Midbrain (tissue), 1 donor: ENCODE measurements around the gene TTN.

ENCODE experiments used
- DNase-seq: peaks from one replicate; lab custom pipeline; 2025; lab: John Stamatoyannopoulos, UW

Gene TTN

GRCh38 chr2:178807227-178808008 lies at the start of gene TTN:
Gene TTN, minus strand, starts transcription at chr2:178807423. Its CDS starts 2,781 bp downstream, at chr2:178804642.
- DNase-seq: no peak

GRCh38 chr2:178855151-178855550 lies 47.9 kb upstream of the TTN start:
- DNase-seq: no peak

GRCh38 chr2:178848335-178848734 lies 41.1 kb upstream of the TTN start:
- no peak for DNase-seq

GRCh38 chr2:178846458-178846802 lies 39.2 kb upstream of the TTN start:
- DNase-seq: no peak

GRCh38 chr2:178845566-178846457 lies 38.6 kb upstream of the TTN start:
- DNase-seq: no peak

GRCh38 chr2:178844701-178845100 lies 37.5 kb upstream of the TTN start:
- DNase-seq: no peak

GRCh38 chr2:178844269-178844668 lies 37.0 kb upstream of the TTN start:
- no peak for DNase-seq

GRCh38 chr2:178843697-178844096 lies 36.5 kb upstream of the TTN start:
- DNase-seq: no peak

GRCh38 chr2:178836807-178837206 lies 29.6 kb upstream of the TTN start:
- no peak for DNase-seq

GRCh38 chr2:178834086-178834485 lies 26.9 kb upstream of the TTN start:
- DNase-seq: no peak

- no peak for DNase-seq
These were observed 26.2 kb upstream of the TTN start for GRCh38 chr2:178833382-178833781.

GRCh38 chr2:178830451-178830850 lies 23.2 kb upstream of the TTN start:
- DNase-seq: no peak

- no peak for DNase-seq
These were observed 22.8 kb upstream of the TTN start for GRCh38 chr2:178829981-178830380.

GRCh38 chr2:178829299-178829960 lies 22.2 kb upstream of the TTN start:
- DNase-seq: no peak

- no peak for DNase-seq
These were observed 21.3 kb upstream of the TTN start for GRCh38 chr2:178828486-178828881.

- DNase-seq: no peak
These were observed 20.7 kb upstream of the TTN start for GRCh38 chr2:178827739-178828485.

- no peak for DNase-seq
These were observed 19.9 kb upstream of the TTN start for GRCh38 chr2:178827111-178827510.

GRCh38 chr2:178825183-178825582 lies 18.0 kb upstream of the TTN start:
- DNase-seq: no peak

- DNase-seq: no peak
These were observed 17.0 kb upstream of the TTN start for GRCh38 chr2:178824181-178824580.

GRCh38 chr2:178819992-178820391 lies 12.8 kb upstream of the TTN start:
- no peak for DNase-seq

- DNase-seq: no peak
These were observed 12.1 kb upstream of the TTN start for GRCh38 chr2:178819147-178819875.
